Natural killer cell (primary cell): Measurements from ENCODE around the gene RXRB. TPM values are rescaled to one million over a fixed set of nuclear protein-coding genes. Genes with fewer than 3 reads are reported as not detected.

ENCODE experiments used
- ATAC-seq, 3 donors: fragments of 150-1000 bp in 2 of 3; fragments of 200-7000 bp in 1 of 3; cut with Tn5 transposase; 1 replicate in 1 of 3; 2 replicates in 2 of 3; pipeline ENCODE4 v1.10.0; 2021; ENCODE audit warnings: mild to moderate bottlenecking in 2 of 3, moderate library complexity in 2 of 3
- DNase-seq, 2 donors: peaks; one replicate each; pipeline versions ENCODE4 v3.0.0 to v3.0.0-alpha.2; 2013 to 2021; ENCODE audit warnings: mixed read lengths in 1 of 2
- H3K27ac ChIP-seq: one replicate; pipeline ENCODE4 v1.5.1; 2013; ENCODE audit warnings: mild to moderate bottlenecking, low read length
- H3K27me3 ChIP-seq: one replicate; pipeline ENCODE4 v1.6.1; 2013; ENCODE audit warnings: low read length; ENCODE audit not compliant: control insufficient read depth, insufficient read depth
- H3K36me3 ChIP-seq: one replicate; pipeline ENCODE4 v1.6.1; 2013; ENCODE audit warnings: low read length; ENCODE audit not compliant: control insufficient read depth, insufficient read depth
- H3K4me1 ChIP-seq: one replicate; pipeline ENCODE4 v1.6.1; 2013; ENCODE audit warnings: low read length; ENCODE audit not compliant: control insufficient read depth, insufficient read depth
- H3K4me3 ChIP-seq: one replicate; pipeline ENCODE4 v1.5.1; 2013; ENCODE audit warnings: low read length
- H3K9me3 ChIP-seq: one replicate; pipeline ENCODE4 v1.6.1; 2013; ENCODE audit warnings: low read length; ENCODE audit not compliant: control insufficient read depth, insufficient read depth
- H3K27ac Mint-ChIP-seq, 2 donors: one replicate each; pipeline ENCODE4 v1.8.0; 2022; ENCODE audit warnings: mild to moderate bottlenecking in 2 of 2, mixed read lengths in 2 of 2, moderate library complexity in 1 of 2
- H3K27me3 Mint-ChIP-seq, 2 donors: one replicate each; pipeline ENCODE4 v1.8.0; 2022; ENCODE audit warnings: low read depth in 2 of 2, mixed read lengths in 2 of 2
- H3K36me3 Mint-ChIP-seq: one replicate; pipeline ENCODE4 v1.8.0; 2022; ENCODE audit warnings: mixed read lengths
- H3K4me1 Mint-ChIP-seq, 2 donors: one replicate each; pipeline ENCODE4 v1.8.0; 2022; ENCODE audit warnings: mixed read lengths in 2 of 2
- H3K4me3 Mint-ChIP-seq: one replicate; pipeline ENCODE4 v1.8.0; 2022; ENCODE audit warnings: mild to moderate bottlenecking, moderate library complexity, mixed read lengths
- H3K9me3 Mint-ChIP-seq, 2 donors: one replicate each; pipeline ENCODE4 v1.8.0; 2022; ENCODE audit warnings: mixed read lengths in 2 of 2
- WGBS: methylation state at CpG from one replicate; pipeline ENCODE4 v1.1.7; 2013; ENCODE audit warnings: missing lambda C conversion rate; ENCODE audit not compliant: insufficient coverage; 5-methylcytosine and 5-hydroxymethylcytosine counted together
- intact Hi-C: fragments of 100-400 bp; cut with micrococcal nuclease; formaldehyde crosslinking; loops from one replicate; pipeline ENCODE4 v1.14.2; 2022
- total RNA-seq, 4 donors: library from RNA; stranded (reverse); fragments of 120-200 nt in 1 of 4; gene quantifications; one replicate each; pipeline versions ENCODE4 v1.2.3 to v1.2.4, GENCODE V29; 2013 to 2022
- TF ChIP-seq, protein P1 (sequence below): fragments of 200-600 bp; IDR thresholded peaks from one replicate; pipeline ENCODE4 v1.8.0; 2022; ENCODE audit warnings: antibody characterized with exemption

Gene RXRB
- total RNA-seq, 3 donors from 2014 or later (not counting 1 experiment from before 2014, with no cell fraction given) = 72.3 to 96.4 (median 73.9) TPM

DNA sequence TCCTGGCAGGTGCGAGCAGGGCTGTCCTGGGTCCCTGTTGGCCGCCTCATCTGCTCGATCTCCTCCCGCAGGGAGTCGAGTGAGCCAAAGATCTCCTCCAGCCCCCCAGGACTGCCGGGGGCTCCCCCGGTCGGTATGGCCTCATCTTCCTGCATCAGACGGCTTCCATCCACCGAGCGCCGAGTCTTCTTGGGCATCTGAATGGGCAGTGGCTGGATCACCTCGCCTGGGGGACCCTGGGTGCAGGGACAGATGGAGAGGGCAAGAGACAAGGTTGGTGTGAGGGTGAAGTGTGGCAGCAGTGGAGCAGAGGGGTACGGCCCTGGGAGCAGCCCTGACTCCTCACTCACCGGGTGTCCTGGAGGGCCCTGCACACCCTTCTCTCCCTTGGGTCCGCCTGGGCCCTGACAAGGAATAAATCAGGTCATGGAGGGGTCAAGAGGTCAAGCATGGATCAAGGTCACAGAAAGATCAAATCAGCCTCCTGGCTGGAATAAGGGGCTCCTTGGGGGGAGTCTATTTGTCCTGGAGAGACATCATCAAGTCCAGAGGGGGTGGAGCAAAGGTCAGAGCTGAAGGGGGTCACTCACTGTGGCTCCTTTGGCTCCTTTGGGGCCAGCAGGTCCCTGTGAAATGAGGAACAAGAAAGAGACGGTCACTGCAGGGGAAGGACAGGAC is 34.7 kb downstream of the RXRB start:
- TF ChIP-seq, protein P1, sequence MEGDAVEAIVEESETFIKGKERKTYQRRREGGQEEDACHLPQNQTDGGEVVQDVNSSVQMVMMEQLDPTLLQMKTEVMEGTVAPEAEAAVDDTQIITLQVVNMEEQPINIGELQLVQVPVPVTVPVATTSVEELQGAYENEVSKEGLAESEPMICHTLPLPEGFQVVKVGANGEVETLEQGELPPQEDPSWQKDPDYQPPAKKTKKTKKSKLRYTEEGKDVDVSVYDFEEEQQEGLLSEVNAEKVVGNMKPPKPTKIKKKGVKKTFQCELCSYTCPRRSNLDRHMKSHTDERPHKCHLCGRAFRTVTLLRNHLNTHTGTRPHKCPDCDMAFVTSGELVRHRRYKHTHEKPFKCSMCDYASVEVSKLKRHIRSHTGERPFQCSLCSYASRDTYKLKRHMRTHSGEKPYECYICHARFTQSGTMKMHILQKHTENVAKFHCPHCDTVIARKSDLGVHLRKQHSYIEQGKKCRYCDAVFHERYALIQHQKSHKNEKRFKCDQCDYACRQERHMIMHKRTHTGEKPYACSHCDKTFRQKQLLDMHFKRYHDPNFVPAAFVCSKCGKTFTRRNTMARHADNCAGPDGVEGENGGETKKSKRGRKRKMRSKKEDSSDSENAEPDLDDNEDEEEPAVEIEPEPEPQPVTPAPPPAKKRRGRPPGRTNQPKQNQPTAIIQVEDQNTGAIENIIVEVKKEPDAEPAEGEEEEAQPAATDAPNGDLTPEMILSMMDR = no peak
- H3K27ac Mint-ChIP-seq = no peak overlapping the region
- WGBS = 90% methylated on average over 17 of the region's 17 CpGs

GRCh38 chr6:33164665-33165373 is 35.6 kb downstream of the RXRB start:
- Histone ChIP-seq H3K9me3 (no peaks in the 10 kb centered on the region), H3K36me3 (no peaks in the 10 kb centered on the region), H3K27ac (no peak overlapping the region), H3K4me3 (no peak overlapping the region), H3K4me1 (peaks cover 12% of the 10 kb centered on the region), H3K27me3 (no peaks in the 10 kb centered on the region)
- DNase-seq (no peak), ATAC-seq (no peak)
- intact Hi-C loops = no loop called here
- Mint-ChIP-seq H3K9me3 (no peaks in the 10 kb centered on the region), H3K36me3 (no peaks in the 10 kb centered on the region), H3K4me3 (no peak overlapping the region), H3K27me3 (peaks cover 0 to 9% of the 10 kb centered on the region in 2 donors), H3K27ac (no peak overlapping the region), H3K4me1 (peaks cover 10 to 12% of the 10 kb centered on the region in 2 donors)
- TF ChIP-seq, protein P1 = no peak
- 83% methylated on average over 12 of the region's 14 CpGs for WGBS

More for the DNA sequence above, 34.7 kb downstream of the RXRB start:
- H3K4me1 ChIP-seq = peaks cover 12% of the 10 kb centered on the region
- H3K27ac ChIP-seq = no peak overlapping the region
- intact Hi-C loops = no loop called here
- H3K27me3 ChIP-seq = no peaks in the 10 kb centered on the region
- Mint-ChIP-seq H3K4me3 (no peak overlapping the region), H3K9me3 (no peaks in the 10 kb centered on the region), H3K36me3 (no peaks in the 10 kb centered on the region), H3K4me1 (peaks cover 10 to 12% of the 10 kb centered on the region in 2 donors), H3K27me3 (peaks cover 0 to 9% of the 10 kb centered on the region in 2 donors)
- no peaks in the 10 kb centered on the region for H3K9me3 ChIP-seq
- H3K4me3 ChIP-seq = no peak overlapping the region
- DNase-seq = no peak
- no peak for ATAC-seq
- no peaks in the 10 kb centered on the region for H3K36me3 ChIP-seq

DNA sequence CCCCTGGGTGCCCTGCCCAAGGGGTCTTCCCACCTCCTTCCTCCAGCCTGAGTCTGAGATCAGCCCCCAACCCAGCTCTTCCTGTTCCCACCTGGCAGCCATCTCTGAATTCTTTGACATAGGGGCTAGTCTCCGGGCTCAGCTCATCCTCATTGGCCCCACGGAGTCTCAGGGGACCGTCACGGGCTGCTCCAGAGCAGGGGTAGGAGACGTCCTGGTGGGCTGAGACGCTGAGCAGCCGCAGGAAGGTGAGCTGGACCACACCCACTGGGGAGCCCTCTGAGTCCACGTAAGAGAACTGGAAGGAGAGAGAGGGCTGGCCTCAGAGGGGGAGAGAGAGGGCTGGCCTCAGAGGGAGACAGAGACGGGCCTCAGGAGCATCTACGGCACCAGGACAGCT is 36.3 kb downstream of the RXRB start:
- no peak for DNase-seq
- Histone ChIP-seq H3K4me3 (no peak overlapping the region), H3K27ac (no peak overlapping the region), H3K9me3 (no peaks in the 10 kb centered on the region), H3K4me1 (peaks cover 12% of the 10 kb centered on the region), H3K36me3 (no peaks in the 10 kb centered on the region), H3K27me3 (no peaks in the 10 kb centered on the region)
- peaks cover 0 to 9% of the 10 kb centered on the region in 2 donors for H3K27me3 Mint-ChIP-seq
- H3K9me3 Mint-ChIP-seq = no peaks in the 10 kb centered on the region
- intact Hi-C loops = no loop called here
- H3K27ac Mint-ChIP-seq = no peak overlapping the region
- H3K36me3 Mint-ChIP-seq = no peaks in the 10 kb centered on the region
- no peak overlapping the region for H3K4me3 Mint-ChIP-seq
- 73% methylated on average over 10 of the region's 10 CpGs for WGBS
- peaks cover 10 to 12% of the 10 kb centered on the region in 2 donors for H3K4me1 Mint-ChIP-seq
- TF ChIP-seq, protein P1 = no peak
- ATAC-seq = no peak
